Measurements from ENCODE around the gene UBQLN1. TPM values are rescaled to one million over a fixed set of nuclear protein-coding genes. Genes with fewer than 3 reads are reported as not detected.
A peak's percentile ranks its signal among the peaks of the same experiment; 100 is the strongest.

The UBQLN1 gene
- total and polyA plus RNA-seq, 9 of the 15 experiments (the other 6 are each of a cell fraction or from before 2014, with no cell fraction given): 7.5 to 120 (median 52.8) TPM

- peak; percentile 93 for TF ChIP-seq ZBTB12 (CRISPR knock-in tag; IDR thresholded peaks at IDR 0.05)
- no peak for TF ChIP-seq SMAD1 (IDR thresholded peaks at IDR 0.05; ENCODE audit: low read depth, low read length, partially characterized antibody)
- TF ChIP-seq CREBBP (IDR thresholded peaks at IDR 0.05; ENCODE audit: low read depth, low read length): no peak
- peak; percentile 33 to 71; a peak in 2 of 4 replicates for TF ChIP-seq MAZ (CRISPR knock-in tag; conservative IDR thresholded peaks at IDR 0.05 in 1 of 2, IDR thresholded peaks at IDR 0.05 in 1 of 2)
- TF ChIP-seq ZNF24 (IDR thresholded peaks at IDR 0.05): no peak
- TF ChIP-seq YBX1 (IDR thresholded peaks at IDR 0.05): no peak
- no peak for TF ChIP-seq PKNOX1 (IDR thresholded peaks at IDR 0.05)
- TF ChIP-seq CHD1 (IDR thresholded peaks at IDR 0.05; ENCODE audit: low read length): no peak
- no peak for TF ChIP-seq MBD1 (CRISPR knock-in tag; IDR thresholded peaks at IDR 0.05)
- TF ChIP-seq MYBL2 (IDR thresholded peaks at IDR 0.05; ENCODE audit: low read depth): no peak; the same call in 1 of the 2 replicates
- no peak for TF ChIP-seq MYBL2 (CRISPR knock-in tag; IDR thresholded peaks at IDR 0.05; ENCODE audit: borderline replicate concordance)
- TF ChIP-seq PHTF2 (CRISPR knock-in tag; IDR thresholded peaks at IDR 0.05): no peak
- TF ChIP-seq NFE2 (IDR thresholded peaks at IDR 0.05; ENCODE audit: low read depth): peak; percentile 86
- 0 out of 2 replicates have a peak, but pooled peaks have one; percentile 32 for TF ChIP-seq ZNF766 (CRISPR knock-in tag; conservative IDR thresholded peaks at IDR 0.05)
- no peak for TF ChIP-seq SP2 (IDR thresholded peaks at IDR 0.05; ENCODE audit: extremely low read depth, low read depth, low read length, poor library complexity, severe bottlenecking)
- no peak for TF ChIP-seq ZBTB34 (CRISPR knock-in tag; IDR thresholded peaks at IDR 0.05)
- no peak for TF ChIP-seq ZNF280A (IDR thresholded peaks at IDR 0.05; ENCODE audit: low read depth, partially characterized antibody)
These were observed at the start of gene UBQLN1 (continued) for GRCh38 chr9:83707768-83708514.

Measured in K562 (cell line).